ENCODE measurements around the gene SEC11C. TPM values are rescaled to one million over a fixed set of nuclear protein-coding genes. Genes with fewer than 3 reads are reported as not detected.
A peak's percentile ranks its signal among the peaks of the same experiment; 100 is the strongest.

Gene SEC11C
- total RNA-seq, 1 donor from 2014 or later = 54.3 TPM

DNA sequence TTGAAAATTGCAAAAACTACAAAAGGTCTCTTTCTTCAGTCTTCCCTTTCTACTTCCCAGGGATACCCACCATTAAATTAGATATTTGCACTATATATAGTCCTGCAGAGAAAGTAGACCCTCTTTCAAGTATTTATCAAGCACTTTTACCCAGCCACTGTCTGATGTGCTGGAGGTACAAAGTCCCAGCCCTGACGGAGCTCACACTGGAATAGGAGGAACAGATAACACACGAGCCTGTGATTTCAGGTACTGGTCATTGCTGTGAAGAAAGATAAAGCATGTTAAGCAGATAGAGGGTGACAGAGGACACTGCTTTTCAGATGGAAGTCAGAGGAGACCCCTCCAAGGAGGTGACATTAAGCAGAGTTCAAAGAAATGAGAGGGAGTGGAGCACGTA lies 19.6 kb downstream of the SEC11C start:
- Mint-ChIP-seq H3K27me3 (ENCODE audit: low read depth) (no peaks in the 10 kb centered on the region), H3K36me3 (ENCODE audit: low read depth) (peaks cover 12% of the 10 kb centered on the region), H3K9me3 (no peaks in the 10 kb centered on the region), H3K4me3 (no peak overlapping the region), H3K27ac (ENCODE audit: unreplicated experiment) (no peak overlapping the region), H3K4me1 (no peaks in the 10 kb centered on the region)
- TF ChIP-seq, protein P1, sequence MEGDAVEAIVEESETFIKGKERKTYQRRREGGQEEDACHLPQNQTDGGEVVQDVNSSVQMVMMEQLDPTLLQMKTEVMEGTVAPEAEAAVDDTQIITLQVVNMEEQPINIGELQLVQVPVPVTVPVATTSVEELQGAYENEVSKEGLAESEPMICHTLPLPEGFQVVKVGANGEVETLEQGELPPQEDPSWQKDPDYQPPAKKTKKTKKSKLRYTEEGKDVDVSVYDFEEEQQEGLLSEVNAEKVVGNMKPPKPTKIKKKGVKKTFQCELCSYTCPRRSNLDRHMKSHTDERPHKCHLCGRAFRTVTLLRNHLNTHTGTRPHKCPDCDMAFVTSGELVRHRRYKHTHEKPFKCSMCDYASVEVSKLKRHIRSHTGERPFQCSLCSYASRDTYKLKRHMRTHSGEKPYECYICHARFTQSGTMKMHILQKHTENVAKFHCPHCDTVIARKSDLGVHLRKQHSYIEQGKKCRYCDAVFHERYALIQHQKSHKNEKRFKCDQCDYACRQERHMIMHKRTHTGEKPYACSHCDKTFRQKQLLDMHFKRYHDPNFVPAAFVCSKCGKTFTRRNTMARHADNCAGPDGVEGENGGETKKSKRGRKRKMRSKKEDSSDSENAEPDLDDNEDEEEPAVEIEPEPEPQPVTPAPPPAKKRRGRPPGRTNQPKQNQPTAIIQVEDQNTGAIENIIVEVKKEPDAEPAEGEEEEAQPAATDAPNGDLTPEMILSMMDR (conservative IDR thresholded peaks at IDR 0.05) = no peak
- DNase-seq (ENCODE audit: low read depth, low spot score) = no peak

DNA sequence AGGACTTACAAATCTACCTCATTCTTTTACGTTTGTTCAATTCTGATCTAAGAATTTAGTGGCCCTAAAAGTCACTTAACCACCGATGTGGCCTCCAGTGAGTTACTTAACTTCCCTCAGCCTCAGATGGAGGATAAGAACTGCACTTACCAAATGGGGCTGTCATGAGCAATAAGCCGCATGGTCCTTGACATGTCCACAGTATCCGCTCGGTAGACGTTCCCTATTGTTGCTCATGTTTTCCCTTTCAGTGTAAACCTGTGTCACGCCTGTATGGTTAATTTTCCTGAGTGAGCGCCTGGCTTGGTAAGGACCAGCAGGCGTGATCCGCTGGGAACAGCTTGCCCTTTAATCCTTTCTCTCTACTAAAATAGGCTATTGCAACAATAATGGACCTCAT lies 20.3 kb downstream of the SEC11C start:
- TF ChIP-seq, protein P1 (conservative IDR thresholded peaks at IDR 0.05) = no peak
- H3K27me3 Mint-ChIP-seq (ENCODE audit: low read depth) = no peaks in the 10 kb centered on the region
- no peaks in the 10 kb centered on the region for H3K4me1 Mint-ChIP-seq
- no peak overlapping the region for H3K4me3 Mint-ChIP-seq
- no peak overlapping the region for H3K27ac Mint-ChIP-seq (ENCODE audit: unreplicated experiment)
- no peaks in the 10 kb centered on the region for H3K9me3 Mint-ChIP-seq
- H3K36me3 Mint-ChIP-seq (ENCODE audit: low read depth) = peaks cover 9% of the 10 kb centered on the region
- no peak for DNase-seq (ENCODE audit: low read depth, low spot score)

DNA sequence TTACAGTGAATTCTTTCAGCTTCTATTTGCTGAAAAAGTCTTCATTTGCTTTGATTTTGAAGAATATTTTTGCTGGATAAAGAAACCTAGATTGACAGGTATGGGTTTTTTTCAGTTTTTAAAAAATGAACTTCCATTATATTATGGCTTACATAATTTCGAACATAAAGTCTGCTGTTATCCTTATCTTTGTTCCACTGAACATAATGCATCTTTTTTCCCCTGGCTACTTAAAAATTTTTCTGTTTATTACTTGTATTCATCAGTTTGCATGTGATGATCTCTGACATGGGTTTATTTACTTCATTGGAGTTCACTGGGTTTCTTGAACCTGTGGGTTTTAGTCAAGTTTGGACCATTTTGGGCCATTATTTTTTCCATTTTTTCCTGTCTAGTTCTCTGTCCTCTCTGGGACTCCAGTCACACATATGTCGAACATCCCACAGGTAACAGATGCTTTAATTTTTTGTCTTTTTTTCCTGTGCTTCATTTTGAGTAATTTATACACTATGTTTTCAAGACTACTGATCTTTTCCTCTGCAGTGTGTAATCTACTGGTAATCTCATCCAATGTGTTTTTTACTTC lies 33.1 kb downstream of the SEC11C start:
- Mint-ChIP-seq H3K9me3 (peaks cover 19% of the 10 kb centered on the region), H3K27ac (ENCODE audit: unreplicated experiment) (no peak overlapping the region), H3K4me3 (no peak overlapping the region), H3K27me3 (ENCODE audit: low read depth) (no peaks in the 10 kb centered on the region), H3K36me3 (ENCODE audit: low read depth) (peaks cover 21% of the 10 kb centered on the region), H3K4me1 (peaks cover 22% of the 10 kb centered on the region)
- no peak for DNase-seq (ENCODE audit: low read depth, low spot score)
- TF ChIP-seq, protein P1 (conservative IDR thresholded peaks at IDR 0.05) = no peak

DNA sequence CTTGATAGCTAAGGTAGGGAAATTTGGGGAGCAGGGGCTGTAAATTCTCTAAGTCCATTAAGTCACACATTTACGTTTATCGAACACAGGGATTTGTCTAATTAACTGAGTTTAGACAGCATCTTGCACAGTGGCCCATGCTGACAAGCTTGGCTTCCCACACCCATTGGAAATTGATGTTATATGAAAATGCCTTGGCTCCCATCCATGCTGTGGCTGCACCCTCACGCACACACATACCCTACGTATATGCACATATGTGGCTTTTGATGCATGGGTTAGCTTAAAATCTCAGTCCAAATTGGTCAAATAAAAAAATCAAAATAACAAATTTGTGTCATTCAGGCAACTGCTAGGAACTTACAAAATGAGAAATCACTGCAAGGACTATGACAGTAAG lies 37.8 kb downstream of the SEC11C start:
- H3K4me1 Mint-ChIP-seq = peaks cover 11% of the 10 kb centered on the region
- DNase-seq (ENCODE audit: low read depth, low spot score) = no peak
- no peak overlapping the region for H3K27ac Mint-ChIP-seq (ENCODE audit: unreplicated experiment)
- no peaks in the 10 kb centered on the region for H3K27me3 Mint-ChIP-seq (ENCODE audit: low read depth)
- H3K4me3 Mint-ChIP-seq = no peak overlapping the region
- peaks cover 12% of the 10 kb centered on the region for H3K36me3 Mint-ChIP-seq (ENCODE audit: low read depth)
- TF ChIP-seq, protein P1 (conservative IDR thresholded peaks at IDR 0.05) = no peak
- peaks cover 7% of the 10 kb centered on the region for H3K9me3 Mint-ChIP-seq

DNA sequence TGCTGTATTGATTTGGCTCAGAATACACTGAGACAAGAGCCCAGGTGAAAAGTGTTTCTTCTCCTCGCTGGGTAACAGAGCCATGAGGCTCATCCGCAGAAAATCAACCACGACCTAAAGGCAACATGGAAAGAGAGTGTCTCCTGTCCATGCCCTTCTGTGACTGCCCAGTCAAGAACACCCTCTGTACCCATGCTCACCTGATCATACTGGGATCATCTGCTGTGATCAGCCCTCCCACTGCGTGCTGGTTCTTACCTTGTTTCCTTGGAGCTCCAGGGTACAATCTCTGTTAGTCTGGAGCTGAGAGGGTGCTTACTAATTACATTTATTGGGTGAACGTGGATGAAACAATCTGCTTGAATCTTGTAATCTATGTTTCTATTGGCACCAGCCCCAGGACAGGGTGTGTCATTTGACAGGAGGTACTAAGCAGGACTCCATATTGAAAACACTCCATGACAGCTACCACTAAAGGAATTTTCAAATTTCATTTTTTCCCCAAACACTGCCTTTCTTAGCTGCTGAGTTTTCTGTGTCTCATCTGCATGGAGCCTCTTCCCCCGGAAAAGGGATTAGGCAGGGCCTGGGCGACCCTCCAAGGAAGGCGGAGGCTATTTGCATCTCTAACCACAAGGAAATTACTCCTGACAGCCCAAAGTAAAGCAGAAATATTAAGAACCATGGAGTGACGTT lies 40.6 kb downstream of the SEC11C start:
- peak overlapping the region; percentile 57 for H3K27ac Mint-ChIP-seq (ENCODE audit: unreplicated experiment)

More for the DNA sequence above, 40.6 kb downstream of the SEC11C start:
- DNase-seq (ENCODE audit: low read depth, low spot score) = no peak
- peaks cover 3% of the 10 kb centered on the region for H3K27me3 Mint-ChIP-seq (ENCODE audit: low read depth)
- no peaks in the 10 kb centered on the region for H3K9me3 Mint-ChIP-seq
- no peaks in the 10 kb centered on the region for H3K36me3 Mint-ChIP-seq (ENCODE audit: low read depth)
- peaks cover 8% of the 10 kb centered on the region for H3K4me1 Mint-ChIP-seq
- H3K4me3 Mint-ChIP-seq = no peak overlapping the region
- TF ChIP-seq, protein P1 (conservative IDR thresholded peaks at IDR 0.05) = no peak
